Measurements from ENCODE around the gene DTNA.

DNA sequence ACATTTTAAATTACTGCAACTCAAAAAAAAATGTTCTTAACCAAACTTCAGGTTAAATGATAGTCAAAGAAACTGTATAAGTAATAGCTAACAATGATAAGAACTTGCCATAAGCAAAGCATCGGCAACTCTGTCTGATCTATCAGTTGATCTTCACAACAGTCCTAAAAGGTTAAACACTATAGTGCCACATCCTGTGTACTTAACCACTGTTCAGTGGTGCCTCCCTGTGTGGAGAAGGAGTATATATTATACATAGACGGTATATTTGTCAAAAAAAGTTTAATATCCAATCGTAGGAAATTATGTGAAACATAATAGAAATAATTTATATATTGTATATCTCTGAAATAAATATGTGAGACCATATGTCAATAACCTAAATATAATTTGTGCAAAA lies 13.0 kb downstream of the DTNA start:
- TF ChIP-seq POLR2A (IDR thresholded peaks at IDR 0.05; ENCODE audit: low read length) (no peak), GATA1 (IDR thresholded peaks at IDR 0.05; ENCODE audit: low read depth, low read length) (no peak)

Measured in erythroblast (primary cell).